ENCODE measurements around the gene AKAP4. TPM values are rescaled to one million over a fixed set of nuclear protein-coding genes. Genes with fewer than 3 reads are reported as not detected.

AKAP4 gene
- not detected in 2 replicates for total RNA-seq (2014; rRNA removed; shearing (Covaris generic); ENCODE audit: low replicate concordance)

- Histone ChIP-seq H3K4me3 (no peak within 1 kb of the TSS), H3K36me3 (no peaks in the 10 kb centered on the region), H3K27me3 (no peaks in the 10 kb centered on the region), H3K9me3 (no peaks in the 10 kb centered on the region)
- DNase-seq, result no peak
These were observed at the start of gene AKAP4 for GRCh38 chrX:50200907-50201306. AKAP4 (minus strand) TSS chrX:50201007; CDS start chrX:50200889, 118 bp downstream.

GRCh38 chrX:50211510-50211909, 10.7 kb upstream of the AKAP4 start:
- peak; percentile 10 for DNase-seq
- no peak overlapping the region for H3K4me3 ChIP-seq
- no peaks in the 10 kb centered on the region for H3K27me3 ChIP-seq

GRCh38 chrX:50206753-50207152, 5.9 kb upstream of the AKAP4 start:
- Histone ChIP-seq H3K36me3 (no peaks in the 10 kb centered on the region), H3K9me3 (no peaks in the 10 kb centered on the region), H3K4me3 (no peak overlapping the region), H3K27me3 (no peaks in the 10 kb centered on the region)
- DNase-seq, result no peak

More at GRCh38 chrX:50211510-50211909, 10.7 kb upstream of the AKAP4 start:
- Histone ChIP-seq H3K9me3 (no peaks in the 10 kb centered on the region), H3K36me3 (no peaks in the 10 kb centered on the region)

GRCh38 chrX:50204364-50204899, 3.6 kb upstream of the AKAP4 start, which contains the start of gene CCNB3:
CCNB3 (plus strand) TSS chrX:50204765; CDS start chrX:50285164, 80,399 bp downstream.
- Histone ChIP-seq H3K9me3 (no peaks in the 10 kb centered on the region), H3K27me3 (no peaks in the 10 kb centered on the region), H3K4me3 (peak within 1 kb of the TSS; percentile 36), H3K36me3 (no peaks in the 10 kb centered on the region)
- DNase-seq, result peak; percentile 62

GRCh38 chrX:50202539-50202938, 1.7 kb upstream of the AKAP4 start:
- no peaks in the 10 kb centered on the region for H3K36me3 ChIP-seq
- H3K27me3 ChIP-seq, result no peaks in the 10 kb centered on the region
- no peak overlapping the region for H3K4me3 ChIP-seq
- H3K9me3 ChIP-seq, result no peaks in the 10 kb centered on the region
- no peak for DNase-seq

- H3K27me3 ChIP-seq, result no peaks in the 10 kb centered on the region
- H3K4me3 ChIP-seq, result no peak overlapping the region
- H3K36me3 ChIP-seq, result no peaks in the 10 kb centered on the region
- H3K9me3 ChIP-seq, result no peaks in the 10 kb centered on the region
- no peak for DNase-seq
These were observed 2.5 kb downstream of the AKAP4 start for GRCh38 chrX:50198348-50198747.

- H3K27me3 ChIP-seq, result no peaks in the 10 kb centered on the region
- no peaks in the 10 kb centered on the region for H3K9me3 ChIP-seq
- DNase-seq, result no peak
- no peak overlapping the region for H3K4me3 ChIP-seq
- H3K36me3 ChIP-seq, result no peaks in the 10 kb centered on the region
These were observed 11.8 kb downstream of the AKAP4 start for GRCh38 chrX:50188859-50189600.

GRCh38 chrX:50183891-50184290, 16.9 kb downstream of the AKAP4 start:
- no peak for DNase-seq
- Histone ChIP-seq H3K9me3 (no peaks in the 10 kb centered on the region), H3K4me3 (no peak overlapping the region), H3K36me3 (no peaks in the 10 kb centered on the region), H3K27me3 (no peaks in the 10 kb centered on the region)

GRCh38 chrX:50180073-50180940, 20.5 kb downstream of the AKAP4 start:
- Histone ChIP-seq H3K9me3 (no peaks in the 10 kb centered on the region), H3K4me3 (no peak overlapping the region)
- no peak for DNase-seq

GRCh38 chrX:50169717-50170116, 31.1 kb downstream of the AKAP4 start:
- Histone ChIP-seq H3K36me3 (no peaks in the 10 kb centered on the region), H3K27me3 (no peaks in the 10 kb centered on the region), H3K4me3 (no peak overlapping the region), H3K9me3 (no peaks in the 10 kb centered on the region)
- DNase-seq, result no peak

More at GRCh38 chrX:50180073-50180940, 20.5 kb downstream of the AKAP4 start:
- no peaks in the 10 kb centered on the region for H3K27me3 ChIP-seq
- H3K36me3 ChIP-seq, result no peaks in the 10 kb centered on the region

GRCh38 chrX:50168241-50168687, 32.5 kb downstream of the AKAP4 start:
- no peak for DNase-seq
- Histone ChIP-seq H3K36me3 (no peaks in the 10 kb centered on the region), H3K4me3 (no peak overlapping the region), H3K9me3 (no peaks in the 10 kb centered on the region), H3K27me3 (no peaks in the 10 kb centered on the region)

GRCh38 chrX:50167366-50167765, 33.4 kb downstream of the AKAP4 start:
- Histone ChIP-seq H3K9me3 (no peaks in the 10 kb centered on the region), H3K36me3 (no peaks in the 10 kb centered on the region), H3K27me3 (no peaks in the 10 kb centered on the region), H3K4me3 (no peak overlapping the region)
- no peak for DNase-seq

- Histone ChIP-seq H3K9me3 (no peaks in the 10 kb centered on the region), H3K36me3 (no peaks in the 10 kb centered on the region), H3K4me3 (no peak overlapping the region), H3K27me3 (no peaks in the 10 kb centered on the region)
- no peak for DNase-seq
These were observed 35.1 kb downstream of the AKAP4 start for GRCh38 chrX:50165727-50166126.

- Histone ChIP-seq H3K36me3 (no peaks in the 10 kb centered on the region), H3K9me3 (no peaks in the 10 kb centered on the region), H3K27me3 (no peaks in the 10 kb centered on the region), H3K4me3 (no peak overlapping the region)
- DNase-seq, result no peak
These were observed 39.7 kb downstream of the AKAP4 start for GRCh38 chrX:50161127-50161526.

- DNase-seq, result no peak
- Histone ChIP-seq H3K27me3 (no peaks in the 10 kb centered on the region), H3K36me3 (no peaks in the 10 kb centered on the region), H3K4me3 (no peak overlapping the region), H3K9me3 (no peaks in the 10 kb centered on the region)
These were observed 42.2 kb downstream of the AKAP4 start for GRCh38 chrX:50158593-50158992.

GRCh38 chrX:50157545-50158135, 43.2 kb downstream of the AKAP4 start:
- no peaks in the 10 kb centered on the region for H3K27me3 ChIP-seq
- peak; percentile 41 for DNase-seq
- H3K36me3 ChIP-seq, result no peaks in the 10 kb centered on the region

GRCh38 chrX:50154429-50154828, 46.4 kb downstream of the AKAP4 start:
- H3K4me3 ChIP-seq, result no peak overlapping the region
- no peaks in the 10 kb centered on the region for H3K9me3 ChIP-seq
- H3K36me3 ChIP-seq, result no peaks in the 10 kb centered on the region
- H3K27me3 ChIP-seq, result no peaks in the 10 kb centered on the region
- no peak for DNase-seq

More at GRCh38 chrX:50157545-50158135, 43.2 kb downstream of the AKAP4 start:
- Histone ChIP-seq H3K9me3 (no peaks in the 10 kb centered on the region), H3K4me3 (no peak overlapping the region)

Measured in MG63 (cell line).